K562 (cell line): ENCODE data around the gene PTGR2. TPM values are rescaled to one million over a fixed set of nuclear protein-coding genes. Genes with fewer than 3 reads are reported as not detected.

Experiments used
- ATAC-seq: fragments of 200-7000 bp; cut with Tn5 transposase; 3 replicates; pipeline ENCODE4 v1.9.1; 2020; ENCODE audit warnings: moderate library complexity
- BruUV-seq: library from RNA; stranded (reverse); fragments of 400-500 nt; replicated peaks from 2 replicates; lab custom pipeline; 2021; lab: Mats Ljungman, UMichigan
- CTCF ChIA-PET: fragments of 300-600 bp; formaldehyde crosslinking; extraction: SDS; loops from one replicate; lab custom pipeline; 2021; ENCODE audit warnings: low intra/inter-chr PET ratio; lab: Yijun Ruan, JAX
- POLR2A ChIA-PET: fragments of 300-600, 350-650 bp; sonication (Branson Sonifier 250); formaldehyde crosslinking; extraction: SDS; loops from one replicate; lab custom pipeline; 2021; ENCODE audit warnings: antibody characterized with exemption, inconsistent platforms; lab: Yijun Ruan, JAX
- DNase-seq, 4 experiments: peaks; one replicate each; pipeline versions ENCODE4 v3.0.0 to v3.0.0-alpha.2; 2011 to 2018; ENCODE audit warnings: low spot score in 3 of 4, mixed read lengths in 3 of 4; ENCODE audit errors: extremely low read depth in 1 of 4
- FAIRE-seq: peaks from 2 replicates; lab custom pipeline; 2011; peaks lifted over from hg19 to GRCh38; lab: Jason Lieb, UNC
- H2AFZ ChIP-seq: 2 replicates; pipeline ENCODE4 v1.6.0; 2011; ENCODE audit warnings: low read depth, low read length, control low read depth, inconsistent platforms
- H3K27ac ChIP-seq: fragments of 200-600 bp; 3 replicates; pipeline ENCODE4 v1.8.0; 2011; ENCODE audit warnings: low read depth, mild to moderate bottlenecking, control low read depth, inconsistent platforms, low read length, moderate library complexity, mixed read lengths; ENCODE audit errors: extremely low read depth
- H3K27me3 ChIP-seq, 2 experiments: fragments of 300-600 bp in 1 of 2; 2 replicates in 1 of 2; 3 replicates in 1 of 2; pipeline versions ENCODE4 v1.6.0 to v1.8.0; 2011; ENCODE audit warnings: inconsistent platforms in 2 of 2, low read length in 2 of 2, mild to moderate bottlenecking in 1 of 2, mixed read lengths in 1 of 2, moderate library complexity in 1 of 2; ENCODE audit not compliant: control insufficient read depth in 2 of 2, insufficient read depth in 2 of 2
- H3K36me3 ChIP-seq: fragments of 300-600 bp; 3 replicates; pipeline ENCODE4 v1.8.0; 2011; ENCODE audit warnings: mild to moderate bottlenecking, low read length, inconsistent platforms; ENCODE audit not compliant: control insufficient read depth, insufficient read depth
- H3K4me1 ChIP-seq, 2 experiments: fragments of 200-600 bp in 1 of 2; replicated peaks in 1 of 2; 2 replicates in 1 of 2; 3 replicates in 1 of 2; pipeline versions ENCODE4 v1.5.1 to v1.8.0; 2011; ENCODE audit warnings: inconsistent platforms in 2 of 2, low read length in 2 of 2, mild to moderate bottlenecking in 1 of 2, mixed read lengths in 1 of 2, moderate library complexity in 1 of 2; ENCODE audit not compliant: control insufficient read depth in 2 of 2, insufficient read depth in 2 of 2
- H3K4me2 ChIP-seq: 2 replicates; pipeline ENCODE4 v1.6.1; 2011; ENCODE audit warnings: low read length, control low read depth, inconsistent platforms, mixed read lengths; ENCODE audit not compliant: insufficient read depth
- H3K4me3 ChIP-seq: fragments of 200-600 bp; sonication (generic), shearing (Covaris generic); 2 replicates; pipeline ENCODE4 v1.5.1; 2016; ENCODE audit warnings: control low read depth, inconsistent platforms
- H3K79me2 ChIP-seq: fragments of 200-600 bp; 3 replicates; pipeline ENCODE4 v1.8.0; 2011; ENCODE audit warnings: low read length, inconsistent platforms; ENCODE audit not compliant: control insufficient read depth, insufficient read depth
- H3K9ac ChIP-seq, 2 experiments: 2 replicates each; pipeline versions ENCODE4 v1.6.0 to v1.6.1; 2011; ENCODE audit warnings: low read depth in 2 of 2, low read length in 2 of 2, control low read depth in 1 of 2, inconsistent platforms in 1 of 2, mild to moderate bottlenecking in 1 of 2, mixed read lengths in 1 of 2; ENCODE audit not compliant: insufficient read depth in 1 of 2
- H3K9me1 ChIP-seq: one replicate; pipeline ENCODE4 v1.6.0; 2011; ENCODE audit warnings: inconsistent platforms, mild to moderate bottlenecking, low read length, moderate library complexity; ENCODE audit not compliant: control insufficient read depth, insufficient read depth
- H3K9me3 ChIP-seq: replicated peaks from 2 replicates; pipeline ENCODE4 v1.5.1; 2011; ENCODE audit warnings: low read depth, low read length, inconsistent platforms; ENCODE audit not compliant: control insufficient read depth, insufficient read depth
- H4K20me1 ChIP-seq: replicated peaks from 2 replicates; pipeline ENCODE4 v1.6.1; 2011; ENCODE audit warnings: low read length, inconsistent platforms, mixed read lengths; ENCODE audit not compliant: control insufficient read depth, insufficient read depth
- ADNP ChIP-seq: fragments of 200-800 bp; sonication (Bioruptor generic); IDR thresholded peaks from 2 replicates; pipeline ENCODE4 v1.6.1; 2016; ENCODE audit warnings: missing genetic modification characterization, missing compliant biosample characterization
- BMI1 ChIP-seq: fragments of 150-350 bp; IDR thresholded peaks from 2 replicates; pipeline ENCODE4 v1.6.1; 2014; ENCODE audit warnings: low read length
- CTBP1 ChIP-seq: fragments of 450-650 bp; IDR thresholded peaks from 2 replicates; pipeline ENCODE4 v1.6.1; 2016; ENCODE audit warnings: borderline replicate concordance
- DNMT1 ChIP-seq: fragments of 450-650 bp; IDR thresholded peaks from 2 replicates; pipeline ENCODE4 v1.6.1; 2016; ENCODE audit warnings: antibody characterized with exemption, mild to moderate bottlenecking
- EP400 ChIP-seq: fragments of 450-650 bp; IDR thresholded peaks from 2 replicates; pipeline ENCODE4 v1.6.1; 2017; ENCODE audit warnings: antibody characterized with exemption, mild to moderate bottlenecking, moderate library complexity
- ETV5 ChIP-seq: sonication (generic); formaldehyde crosslinking; IDR thresholded peaks from 2 replicates; pipeline ENCODE4 v1.4.0; 2020; ENCODE audit warnings: low read depth, mild to moderate bottlenecking, missing genetic modification reagents
- KDM1A ChIP-seq, 2 experiments: fragments of 450-650 bp; IDR thresholded peaks; 2 replicates each; pipeline ENCODE4 v1.6.1; 2016; ENCODE audit warnings: mild to moderate bottlenecking in 2 of 2
- MBD1 ChIP-seq: fragments of 250-450 bp; sonication (Bioruptor Pico); IDR thresholded peaks from 2 replicates; pipeline ENCODE4 v1.8.0; 2022; ENCODE audit warnings: inconsistent platforms
- MEIS2 ChIP-seq: fragments of 450-650 bp; IDR thresholded peaks from 2 replicates; pipeline ENCODE4 v1.6.1; 2014; ENCODE audit warnings: mild to moderate bottlenecking; ENCODE audit not compliant: partially characterized antibody
- PBX2 ChIP-seq, 2 experiments: IDR thresholded peaks in 1 of 2; conservative IDR thresholded peaks in 1 of 2; 2 replicates each; pipeline ENCODE4 v1.6.1; 2016; ENCODE audit warnings: low read depth in 2 of 2, mild to moderate bottlenecking in 1 of 2, missing compliant biosample characterization in 1 of 2, missing genetic modification characterization in 1 of 2, moderate library complexity in 1 of 2
- RBM39 ChIP-seq: fragments of 200-400 bp; formaldehyde crosslinking; optimal IDR thresholded peaks from 2 replicates; pipeline ENCODE3; 2018; ENCODE audit warnings: low read depth, low read length
- SIX5 ChIP-seq, 2 experiments: IDR thresholded peaks; 2 replicates each; pipeline ENCODE4 v1.6.1; 2011; ENCODE audit warnings: low read length in 2 of 2, borderline replicate concordance in 1 of 2, low read depth in 1 of 2, mild to moderate bottlenecking in 1 of 2, moderate library complexity in 1 of 2; ENCODE audit not compliant: insufficient read depth in 1 of 2
- THRA ChIP-seq: fragments of 450-650 bp; IDR thresholded peaks from 2 replicates; pipeline ENCODE4 v1.6.1; 2017; ENCODE audit warnings: mild to moderate bottlenecking, moderate library complexity
- ZNF217 ChIP-seq: sonication (generic); formaldehyde crosslinking; IDR thresholded peaks from 2 replicates; pipeline ENCODE4 v1.8.0; 2022; ENCODE audit warnings: mild to moderate bottlenecking, missing genetic modification reagents
- ZNF23 ChIP-seq: fragments of 250-450 bp; sonication (Bioruptor Pico); IDR thresholded peaks from 2 replicates; pipeline ENCODE4 v1.4.0; 2020; ENCODE audit warnings: mild to moderate bottlenecking
- ZNF444 ChIP-seq: fragments of 250-450 bp; sonication (Bioruptor Pico); IDR thresholded peaks from 2 replicates; pipeline ENCODE4 v1.4.0; 2020; ENCODE audit warnings: mild to moderate bottlenecking, moderate library complexity
- WGBS: fragments of 100-300 bp; shearing (Covaris generic); methylation state at CpG from one replicate; pipeline ENCODE4 v1.1.6; 2016; ENCODE audit warnings: low coverage, mixed read lengths; ENCODE audit not compliant: insufficient coverage; ENCODE audit errors: missing lambda C conversion rate; 5-methylcytosine and 5-hydroxymethylcytosine counted together
- in situ Hi-C: fragments of 300-500 bp; cut with MboI; formaldehyde crosslinking; loops from 4 replicates; pipeline ENCODE4 v1.15.0; 2018; ENCODE audit warnings: inconsistent platforms, mixed read lengths
- intact Hi-C: fragments of 100-400 bp; cut with micrococcal nuclease; formaldehyde crosslinking; loops from 2 replicates; pipeline ENCODE4 v1.14.2; 2022
- polyA plus RNA-seq, 8 experiments: library from polyadenylated mRNA; depleted of rRNA in 4 of 8; stranded (reverse) in 5 of 8; unstranded in 3 of 8; fragments of >200 nt; fragmentation: Nextera tagmentation in 2 of 8; fragmentation: Illumina TruSeq in 1 of 8; extraction: Ambion mirVana in 2 of 8; extraction: Trizol in 1 of 8; gene quantifications; 2 replicates each; pipeline versions ENCODE4 v1.2.1 to v1.2.3, GENCODE V29; 2011 to 2014; ENCODE audit warnings: inconsistent platforms in 1 of 8, missing spikeins in 1 of 8
- total RNA-seq, 7 experiments: library from RNA; depleted of rRNA in 6 of 7; stranded (reverse); fragments of >200 nt in 6 of 7; fragmentation: Illumina TruSeq in 2 of 7; extraction: Trizol in 2 of 7; gene quantifications; 2 replicates each; pipeline versions ENCODE4 v1.2.1 to v1.2.3, GENCODE V29; 2011 to 2021; ENCODE audit warnings: low replicate concordance in 1 of 7

Gene PTGR2
- total and polyA plus RNA-seq, 9 of the 15 experiments (the other 6 are each of a cell fraction or from before 2014, with no cell fraction given): 7.4 to 23.0 (median 13.0) TPM

GRCh38 chr14:73913256-73913655, 61.6 kb downstream of the PTGR2 start (continued):
- TF ChIP-seq CTBP1: no peak
- TF ChIP-seq, all 486 proteins: peak for 0

- Histone ChIP-seq H3K27me3 (no peaks in the 10 kb centered on the region), H3K9me3 (no peaks in the 10 kb centered on the region), H3K36me3 (peaks cover 56% of the 10 kb centered on the region; the same call in 2 of the 3 replicates), H3K27ac (no peak overlapping the region), H3K4me2 (no peak overlapping the region), H2AFZ (no peak overlapping the region), H3K9me1 (no peaks in the 10 kb centered on the region), H3K4me1 (no peaks in the 10 kb centered on the region; a peak in 1 of 5 replicates), H3K9ac (no peak overlapping the region), H3K4me3 (no peak overlapping the region), H3K79me2 (no peaks in the 10 kb centered on the region), H4K20me1 (no peaks in the 10 kb centered on the region)
- CTCF ChIA-PET: no interaction called here
- no peak for DNase-seq
- in situ Hi-C loops: no loop called here
- no peak for FAIRE-seq
- intact Hi-C loops: no loop called here
- POLR2A ChIA-PET: interaction anchor here (0.9 kb wide), 2 partner anchors 26 to 75 kb away, joined by 3 read pairs; no protein-coding TSS in a partner anchor
- ATAC-seq: no peak
- BruUV-seq: no TSS peak
- 94% methylated on average over 6 of the region's 6 CpGs for WGBS
- TF ChIP-seq ZNF23: no peak
- TF ChIP-seq THRA: no peak
- no peak for TF ChIP-seq ETV5
- no peak for TF ChIP-seq ZNF444 (CRISPR knock-in tag)
- TF ChIP-seq MBD1 (CRISPR knock-in tag): no peak
- TF ChIP-seq BMI1: no peak
- no peak for TF ChIP-seq SIX5 (IDR thresholded peaks at IDR 0.05; ENCODE audit: borderline replicate concordance in 1 of 2, insufficient read depth in 1 of 2, low read depth in 1 of 2, low read length in 2 of 2)
- TF ChIP-seq DNMT1: no peak
- TF ChIP-seq EP400: no peak
- TF ChIP-seq ZNF217: no peak
- no peak for TF ChIP-seq KDM1A (IDR thresholded peaks at IDR 0.05)
- no peak for TF ChIP-seq PBX2 (CRISPR knock-in tag; IDR thresholded peaks at IDR 0.05; ENCODE audit: low read depth)
- no peak for TF ChIP-seq PBX2 (tag; conservative IDR thresholded peaks at IDR 0.05; ENCODE audit: low read depth)
- no peak for TF ChIP-seq MEIS2
- TF ChIP-seq RBM39: no peak
- no peak for TF ChIP-seq ADNP (tag)
Measured at GRCh38 chr14:73916324-73916723, 64.7 kb downstream of the PTGR2 start.
